GM19035 (cell line): ENCODE data around the gene MLLT10.
"Not testable (repeated sequence)": the region's sequence is repeated elsewhere in the genome, so short reads cannot be mapped to it uniquely, and the experiment has no call there.

Source experiments
- ATAC-seq: cut with Tn5 transposase; IDR thresholded peaks from one replicate; pipeline ENCODE4 v1.9.1; 2021; ENCODE audit not compliant: unreplicated experiment

The MLLT10 gene

GRCh38 chr10:21692916-21693315 is 158.9 kb downstream of the MLLT10 start:
- ATAC-seq, result no peak

GRCh38 chr10:21693418-21693817 is 159.4 kb downstream of the MLLT10 start:
- ATAC-seq, result no peak

GRCh38 chr10:21694631-21695030 is 160.6 kb downstream of the MLLT10 start:
- no peak for ATAC-seq

GRCh38 chr10:21696302-21696701 is 162.3 kb downstream of the MLLT10 start:
- no peak for ATAC-seq

- ATAC-seq, result no peak
Observed at GRCh38 chr10:21699575-21699974, 165.5 kb downstream of the MLLT10 start.

GRCh38 chr10:21700474-21700873 is 166.4 kb downstream of the MLLT10 start:
- ATAC-seq, result no peak

GRCh38 chr10:21702633-21703111 is 168.6 kb downstream of the MLLT10 start:
- ATAC-seq, result no peak

- no peak for ATAC-seq
Observed at GRCh38 chr10:21705142-21705827, 171.3 kb downstream of the MLLT10 start.

GRCh38 chr10:21705828-21706176 is 171.8 kb downstream of the MLLT10 start:
- ATAC-seq, result no peak

GRCh38 chr10:21707498-21707897 is 173.5 kb downstream of the MLLT10 start:
- no peak for ATAC-seq

- no peak for ATAC-seq
Observed at GRCh38 chr10:21712975-21713374, 178.9 kb downstream of the MLLT10 start.

- ATAC-seq, result no peak
Observed at GRCh38 chr10:21715531-21716195, 181.6 kb downstream of the MLLT10 start.

- not testable (repeated sequence) for ATAC-seq
Observed at GRCh38 chr10:21717437-21718054, 183.5 kb downstream of the MLLT10 start.

GRCh38 chr10:21719502-21719901 is 185.5 kb downstream of the MLLT10 start:
- no peak for ATAC-seq

GRCh38 chr10:21720090-21720489 is 186.1 kb downstream of the MLLT10 start:
- ATAC-seq, result no peak

GRCh38 chr10:21721000-21721665 is 187.1 kb downstream of the MLLT10 start:
- no peak for ATAC-seq

GRCh38 chr10:21722209-21722608 is 188.2 kb downstream of the MLLT10 start:
- no peak for ATAC-seq

GRCh38 chr10:21724020-21724589 is 190.1 kb downstream of the MLLT10 start:
- no peak for ATAC-seq

GRCh38 chr10:21724687-21725367 is 190.8 kb downstream of the MLLT10 start:
- no peak for ATAC-seq

- no peak for ATAC-seq
Observed at GRCh38 chr10:21726601-21727225, 192.7 kb downstream of the MLLT10 start.
